ENCODE measurements around the gene ITGA2.

Gene ITGA2

DNA sequence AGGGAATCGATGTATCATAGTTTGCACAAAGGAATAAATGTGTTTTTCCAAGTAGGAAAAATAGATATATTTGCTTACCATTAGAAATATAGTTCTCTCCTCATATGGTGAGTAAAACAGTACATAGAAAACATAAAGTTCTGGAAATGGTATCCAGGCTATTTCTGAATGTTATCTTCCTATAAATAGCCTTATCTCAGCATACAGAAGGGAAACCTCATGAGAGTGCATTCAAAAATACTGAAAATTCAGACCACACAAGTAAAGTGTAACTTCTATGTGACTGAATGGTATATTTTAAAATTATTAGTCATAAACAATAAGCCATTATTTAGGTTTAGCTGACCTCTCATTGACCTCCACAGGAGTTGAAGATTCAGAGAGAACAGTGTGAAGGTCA lies 76.9 kb downstream of the ITGA2 start:
- DNase-seq, result no peak

DNA sequence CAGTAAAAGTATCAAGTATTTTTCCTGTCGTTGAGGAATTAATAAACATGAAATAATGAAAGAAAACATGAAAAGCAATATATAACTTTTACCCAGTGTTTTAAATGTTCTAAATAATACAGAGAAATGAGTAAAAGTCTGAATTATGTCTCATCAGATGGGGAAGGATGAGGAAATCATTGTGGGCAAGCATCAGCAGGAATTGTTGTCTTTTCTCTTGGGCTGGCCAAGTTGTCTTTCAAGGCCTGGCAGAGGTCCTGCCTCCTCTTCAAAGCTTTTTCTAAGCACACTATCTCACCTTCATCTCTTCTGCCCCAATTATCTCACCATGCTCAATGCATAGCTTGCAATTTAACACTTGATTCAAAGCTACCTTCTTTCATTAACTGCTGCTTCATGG lies 78.5 kb downstream of the ITGA2 start:
- no peak for DNase-seq

DNA sequence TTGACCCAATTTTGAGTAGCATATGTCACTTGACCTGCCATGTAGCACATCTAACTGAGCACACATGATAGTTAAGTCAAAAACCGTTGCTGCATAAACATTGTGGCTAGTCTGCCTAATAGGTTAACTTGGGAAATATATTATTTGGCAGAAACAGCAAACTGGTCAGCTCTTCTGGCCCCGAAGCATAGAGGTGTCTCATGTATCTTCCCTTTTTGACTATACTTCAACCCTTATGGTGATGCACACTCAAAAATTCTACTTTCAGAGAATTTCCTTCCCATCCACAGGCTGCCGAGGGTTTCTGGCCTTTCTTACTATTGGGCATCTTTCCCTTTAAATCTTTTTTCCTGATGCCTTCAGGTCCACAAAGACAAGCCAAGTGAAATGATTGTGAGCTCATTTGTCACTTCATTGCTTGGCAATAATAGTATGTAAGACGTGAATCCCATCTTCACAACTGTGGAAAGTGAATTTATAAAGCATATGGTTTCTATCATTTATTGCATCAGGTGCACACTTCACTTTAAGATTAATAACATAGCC lies 79.2 kb downstream of the ITGA2 start:
- DNase-seq, result no peak

DNA sequence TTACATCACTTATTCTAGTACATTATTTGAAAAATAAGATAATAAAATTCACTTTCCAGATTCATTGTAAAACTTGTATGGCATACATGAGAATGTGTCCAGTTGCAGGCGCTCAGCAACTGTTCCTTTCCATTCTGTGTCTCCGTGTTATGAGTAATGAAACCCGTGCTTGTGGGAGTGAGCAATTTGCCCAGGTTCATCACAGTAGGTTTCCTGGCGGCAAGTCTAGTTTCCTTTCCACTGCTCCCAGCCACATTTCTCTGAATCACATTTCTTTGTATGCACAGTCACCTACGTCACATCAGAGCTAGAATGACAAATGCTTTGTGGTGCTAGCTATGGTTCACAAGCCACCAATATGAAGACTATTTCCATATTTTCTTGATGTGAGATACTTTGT lies 80.5 kb downstream of the ITGA2 start:
- no peak for DNase-seq

DNA sequence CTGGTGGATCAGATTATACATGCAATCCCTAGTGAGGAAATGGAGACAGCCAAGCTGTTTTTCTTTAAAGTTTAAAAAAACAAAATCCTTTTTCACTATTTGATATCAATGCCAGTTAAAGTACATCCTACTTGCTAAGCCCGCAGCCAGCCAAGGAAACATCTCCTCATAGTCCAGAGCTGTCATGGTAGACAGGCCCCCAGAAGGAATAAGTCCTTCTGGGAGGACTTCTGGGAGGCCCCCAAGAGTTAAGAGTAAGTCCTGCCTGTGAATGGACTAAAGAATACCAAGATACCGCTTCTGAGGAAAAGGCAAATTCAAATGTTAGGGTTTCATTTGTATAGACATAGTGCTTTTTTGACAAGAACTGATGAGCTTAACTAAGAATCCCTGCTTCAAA lies 82.1 kb downstream of the ITGA2 start:
- DNase-seq, result no peak

DNA sequence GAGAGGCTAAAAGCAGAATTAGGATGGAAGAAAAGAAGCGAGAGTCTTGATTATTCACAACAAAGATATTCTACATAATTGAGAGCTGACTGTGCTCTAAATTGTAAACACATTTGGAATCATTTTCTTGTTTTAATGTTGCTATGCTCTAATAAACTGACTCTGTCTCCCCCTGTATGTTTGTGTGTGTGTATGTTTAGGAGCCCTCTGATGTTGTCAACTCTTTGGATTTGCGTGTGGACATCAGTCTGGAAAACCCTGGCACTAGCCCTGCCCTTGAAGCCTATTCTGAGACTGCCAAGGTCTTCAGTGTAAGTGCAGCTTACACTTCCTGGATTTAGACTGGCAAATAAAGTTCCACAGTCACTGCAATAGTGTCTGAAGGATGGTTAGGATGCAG lies 82.6 kb downstream of the ITGA2 start:
- DNase-seq, result no peak

DNA sequence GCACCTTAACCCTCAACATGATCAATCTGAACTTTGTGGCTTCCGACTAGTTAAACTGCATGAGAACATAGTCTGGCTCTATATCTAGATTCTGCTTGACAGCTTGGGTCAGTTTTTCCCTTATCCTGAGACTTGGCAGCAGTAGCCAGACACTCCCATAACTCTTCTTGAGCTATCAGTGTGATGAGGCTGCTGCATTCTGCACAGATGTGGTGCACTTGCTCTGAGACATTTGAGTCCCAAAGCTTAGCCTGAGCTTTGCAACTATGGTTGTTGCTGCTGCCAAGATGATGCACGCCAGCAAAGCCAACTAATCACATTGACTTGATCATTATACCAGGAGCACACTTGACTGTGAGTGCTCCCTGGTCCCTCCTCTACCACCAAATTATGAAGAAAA lies 84.2 kb downstream of the ITGA2 start:
- no peak for DNase-seq

DNA sequence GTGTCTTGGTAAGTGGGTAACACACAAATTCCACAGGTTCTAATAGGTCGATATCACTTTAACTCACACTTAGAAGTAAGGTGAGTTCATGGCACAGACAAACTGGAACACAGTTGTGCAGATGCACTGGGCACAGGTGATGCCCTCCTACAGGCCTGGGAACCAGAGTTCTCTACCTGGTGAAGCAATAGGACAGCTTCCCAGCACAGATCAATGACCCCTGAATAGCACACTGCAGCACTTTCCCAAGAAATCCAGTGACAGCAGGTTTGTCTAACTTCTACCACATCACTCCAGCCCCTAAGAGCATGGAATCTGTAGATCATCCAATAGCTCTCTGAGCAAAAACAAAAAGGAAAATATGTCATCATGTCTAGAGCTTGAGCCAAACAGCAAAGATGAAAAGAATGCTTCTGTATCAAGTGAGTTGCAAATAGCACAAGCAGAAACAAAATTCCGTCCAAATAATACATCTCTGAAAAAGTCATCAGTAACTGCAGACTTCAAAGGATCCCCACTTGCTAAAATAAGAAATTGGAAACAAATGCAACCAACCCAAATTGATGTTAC lies 86.9 kb downstream of the ITGA2 start:
- DNase-seq, result no peak

DNA sequence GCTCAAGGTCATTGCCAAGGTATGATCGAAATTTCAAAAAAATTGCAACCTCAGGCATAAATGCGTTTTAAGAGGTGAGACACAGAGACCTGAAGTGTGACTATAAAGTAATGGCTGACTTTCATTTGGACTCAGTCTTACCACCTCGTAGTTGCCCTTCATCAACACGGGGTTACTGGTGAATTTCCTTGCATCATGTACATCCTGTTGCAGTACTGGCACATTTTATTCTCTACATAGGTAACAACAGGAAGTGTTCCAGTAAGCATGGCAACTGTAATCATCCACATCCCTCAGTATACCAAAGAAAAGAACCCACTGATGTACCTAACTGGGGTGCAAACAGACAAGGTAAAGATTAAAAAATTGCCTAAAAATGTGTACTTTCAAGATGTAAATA lies 91.1 kb downstream of the ITGA2 start:
- DNase-seq, result no peak

DNA sequence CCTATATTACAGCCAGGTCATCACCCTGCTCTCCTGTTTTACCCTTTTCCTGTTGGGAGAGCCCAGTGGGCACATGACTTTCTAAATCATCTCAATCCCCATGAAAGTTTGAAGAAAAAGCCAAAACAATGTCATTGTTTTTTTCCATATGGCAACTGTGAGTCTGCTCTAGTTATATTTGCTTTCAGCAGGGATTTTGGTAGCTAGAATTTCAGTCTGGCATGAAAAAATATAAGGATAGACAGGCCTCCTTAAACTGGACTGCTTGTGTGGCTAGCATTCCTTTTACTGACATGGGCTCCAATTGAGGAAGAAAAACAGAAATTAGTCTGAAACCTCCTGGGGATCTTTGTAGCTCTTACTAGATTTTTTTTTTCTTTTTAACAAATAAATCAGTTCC lies 94.8 kb downstream of the ITGA2 start:
- DNase-seq, result no peak

DNA sequence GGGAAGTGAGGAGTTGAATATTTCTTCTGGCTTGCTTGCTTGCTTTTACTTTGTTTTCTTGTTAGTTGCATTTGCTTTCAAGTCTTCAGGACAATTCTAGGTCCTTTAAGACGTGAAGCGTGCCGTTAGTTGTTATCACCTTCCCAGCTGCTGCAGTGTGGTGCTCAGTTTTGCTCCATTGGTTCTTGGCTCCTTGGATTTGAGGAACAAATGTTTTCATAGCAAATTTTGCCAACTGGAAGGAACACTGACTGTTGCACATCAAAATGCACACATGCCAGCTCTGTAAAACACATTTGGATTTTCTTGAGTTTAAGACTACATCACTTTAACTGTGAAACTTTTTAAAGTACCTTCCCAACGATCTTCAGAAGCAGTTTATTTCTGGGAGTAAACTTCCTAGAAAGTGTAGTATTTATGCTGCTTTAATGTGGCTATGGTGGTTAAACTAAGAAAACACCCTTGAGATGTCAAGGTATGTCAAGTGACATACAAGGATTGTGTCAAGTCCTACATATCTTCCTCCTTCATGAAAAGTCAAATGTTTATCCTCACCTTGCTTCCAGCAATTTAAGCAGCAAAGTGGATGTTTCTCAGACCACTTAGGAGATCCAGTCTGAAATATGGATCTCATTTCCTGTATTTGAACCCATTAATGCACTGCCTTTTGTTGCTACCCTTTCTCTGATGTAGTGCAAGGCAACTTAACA lies 95.5 kb downstream of the ITGA2 start:
- DNase-seq, result no peak

DNA sequence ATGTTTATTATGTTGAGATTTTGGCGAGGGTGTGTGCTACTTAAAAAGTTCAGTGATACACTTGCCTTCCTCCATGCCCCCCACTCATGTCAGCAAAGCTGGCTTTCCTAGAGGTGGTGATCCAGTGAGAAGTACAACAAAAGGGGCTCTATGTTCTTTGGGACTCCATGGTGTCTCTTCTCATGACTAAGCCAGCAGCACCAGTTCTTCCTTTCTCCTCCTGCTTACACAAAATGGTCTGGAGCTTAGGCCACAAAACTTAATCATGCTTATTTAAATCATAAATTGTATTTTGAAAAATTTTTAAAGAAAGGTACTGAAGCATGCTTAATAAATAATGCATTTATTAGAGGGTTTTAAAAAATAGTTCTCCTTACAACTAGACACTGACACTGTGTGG lies 98.0 kb downstream of the ITGA2 start:
- no peak for DNase-seq

DNA sequence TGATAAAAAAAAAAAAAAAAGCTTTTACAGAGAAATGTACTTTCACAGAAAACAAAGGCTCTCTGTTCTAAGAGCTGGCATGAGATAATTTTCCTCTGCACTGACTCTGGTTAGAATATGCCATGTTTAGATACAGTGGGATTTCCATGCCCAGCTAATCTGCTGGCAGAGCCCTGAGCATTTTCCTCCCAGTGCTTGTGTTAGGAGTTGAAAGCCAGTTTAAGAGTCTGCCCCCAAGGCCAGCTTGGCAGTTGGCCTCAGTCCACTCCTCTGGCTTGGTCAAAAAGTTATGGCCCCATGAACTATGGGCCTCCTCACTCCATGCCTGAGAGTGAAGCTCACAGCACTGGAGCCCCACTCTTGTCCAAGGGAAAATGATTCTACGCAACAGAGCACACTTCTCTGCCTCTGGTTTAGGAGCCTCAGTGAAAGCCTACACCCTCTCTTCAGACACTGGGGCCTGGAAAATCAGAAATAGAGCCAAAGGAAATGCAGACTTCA lies 98.5 kb downstream of the ITGA2 start:
- no peak for DNase-seq

DNA sequence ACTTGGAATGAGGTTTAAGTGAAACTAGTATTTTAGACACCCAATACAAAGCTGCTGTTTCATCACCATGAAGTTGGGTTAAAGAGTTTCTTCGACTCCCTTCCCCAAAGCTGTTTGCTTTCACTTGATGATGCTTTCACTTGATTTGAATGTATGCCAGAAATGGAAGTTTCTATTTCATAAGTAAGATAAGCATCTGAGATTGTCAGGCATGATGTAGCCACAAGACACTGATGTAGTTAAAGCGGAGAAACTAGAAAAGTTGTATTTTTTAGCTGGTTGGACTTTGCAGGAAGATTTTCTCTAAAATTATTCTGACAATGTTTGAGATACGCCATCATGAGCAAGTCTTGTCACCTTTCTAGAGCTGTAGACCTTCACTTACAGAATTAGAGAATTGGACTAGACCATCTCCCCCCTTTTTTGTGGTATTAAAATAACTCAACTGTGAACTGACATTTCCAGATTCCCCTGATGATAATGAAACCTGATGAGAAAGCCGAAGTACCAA lies 100.4 kb downstream of the ITGA2 start:
- no peak for DNase-seq

DNA sequence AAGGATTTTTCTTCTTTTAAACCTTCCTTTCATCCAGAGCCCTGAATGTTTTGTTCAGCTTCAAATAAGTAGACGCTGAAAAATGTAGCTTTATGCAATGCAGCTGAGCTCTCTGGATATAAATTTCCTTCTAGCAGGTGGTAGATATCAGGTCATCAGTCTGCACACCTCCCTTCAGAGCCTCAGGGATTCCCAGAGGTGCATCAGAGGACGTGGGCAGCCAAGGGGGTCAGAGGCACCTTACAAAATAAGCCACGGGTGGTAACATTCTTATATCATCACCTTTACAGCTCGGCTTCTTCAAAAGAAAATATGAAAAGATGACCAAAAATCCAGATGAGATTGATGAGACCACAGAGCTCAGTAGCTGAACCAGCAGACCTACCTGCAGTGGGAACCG lies 101.1 kb downstream of the ITGA2 start:
- no peak for DNase-seq

DNA sequence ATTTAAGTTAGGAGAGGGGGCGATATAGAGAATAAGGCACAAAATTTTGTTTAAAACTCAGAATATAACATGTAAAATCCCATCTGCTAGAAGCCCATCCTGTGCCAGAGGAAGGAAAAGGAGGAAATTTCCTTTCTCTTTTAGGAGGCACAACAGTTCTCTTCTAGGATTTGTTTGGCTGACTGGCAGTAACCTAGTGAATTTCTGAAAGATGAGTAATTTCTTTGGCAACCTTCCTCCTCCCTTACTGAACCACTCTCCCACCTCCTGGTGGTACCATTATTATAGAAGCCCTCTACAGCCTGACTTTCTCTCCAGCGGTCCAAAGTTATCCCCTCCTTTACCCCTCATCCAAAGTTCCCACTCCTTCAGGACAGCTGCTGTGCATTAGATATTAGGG lies 102.1 kb downstream of the ITGA2 start:
- no peak for DNase-seq

DNA sequence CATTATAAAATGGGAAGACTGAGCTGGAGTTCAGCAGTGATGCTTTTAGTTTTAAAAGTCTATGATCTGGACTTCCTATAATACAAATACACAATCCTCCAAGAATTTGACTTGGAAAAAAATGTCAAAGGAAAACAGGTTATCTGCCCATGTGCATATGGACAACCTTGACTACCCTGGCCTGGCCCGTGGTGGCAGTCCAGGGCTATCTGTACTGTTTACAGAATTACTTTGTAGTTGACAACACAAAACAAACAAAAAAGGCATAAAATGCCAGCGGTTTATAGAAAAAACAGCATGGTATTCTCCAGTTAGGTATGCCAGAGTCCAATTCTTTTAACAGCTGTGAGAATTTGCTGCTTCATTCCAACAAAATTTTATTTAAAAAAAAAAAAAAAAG lies 103.1 kb downstream of the ITGA2 start:
- no peak for DNase-seq

DNA sequence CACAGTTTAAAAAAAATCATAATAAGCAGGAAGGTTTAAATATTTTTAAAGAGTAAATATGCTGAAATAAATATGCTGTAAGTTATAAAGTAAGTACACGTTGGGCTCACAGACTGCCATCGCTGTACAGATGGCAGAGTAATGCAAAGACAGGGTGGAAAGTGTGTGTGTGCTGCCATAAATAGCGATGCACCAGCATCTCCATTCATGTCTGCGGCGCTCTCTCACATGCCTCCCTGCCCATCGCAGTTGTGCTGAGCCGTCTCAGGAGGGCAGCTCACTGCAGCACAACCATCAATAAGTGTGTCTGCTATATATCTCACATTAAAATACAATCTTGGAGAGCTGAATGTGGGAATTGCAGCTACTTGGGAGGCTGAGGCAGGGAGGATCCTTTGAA lies 106.1 kb downstream of the ITGA2 start:
- DNase-seq, result no peak

DNA sequence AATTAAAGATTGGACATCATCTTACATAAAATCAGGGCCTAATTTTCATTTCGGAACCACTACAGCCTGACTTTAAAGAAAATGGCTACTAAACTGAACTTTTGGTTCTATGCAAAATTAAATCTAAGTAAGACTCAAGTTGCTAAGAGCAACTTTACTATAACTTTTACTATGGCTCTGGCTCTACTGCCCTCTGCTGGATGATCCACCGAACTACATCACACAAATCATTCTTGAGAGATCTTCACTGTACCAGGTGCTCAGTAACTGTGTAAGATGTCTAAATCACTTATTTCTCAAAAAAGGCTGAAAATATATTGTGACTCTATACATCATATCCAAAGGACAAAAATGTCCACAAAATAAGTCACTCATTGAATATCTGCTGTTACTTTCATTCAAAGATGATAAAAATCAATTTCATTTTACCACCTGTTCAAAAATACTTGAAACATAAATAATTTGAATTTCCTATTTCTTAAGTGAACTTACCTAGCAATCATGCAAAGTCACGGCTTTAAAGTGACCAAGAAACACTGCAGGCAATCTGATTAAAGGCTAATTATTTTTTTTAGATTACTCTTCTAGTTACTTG lies 106.9 kb downstream of the ITGA2 start:
- DNase-seq, result peak; percentile 84

DNA sequence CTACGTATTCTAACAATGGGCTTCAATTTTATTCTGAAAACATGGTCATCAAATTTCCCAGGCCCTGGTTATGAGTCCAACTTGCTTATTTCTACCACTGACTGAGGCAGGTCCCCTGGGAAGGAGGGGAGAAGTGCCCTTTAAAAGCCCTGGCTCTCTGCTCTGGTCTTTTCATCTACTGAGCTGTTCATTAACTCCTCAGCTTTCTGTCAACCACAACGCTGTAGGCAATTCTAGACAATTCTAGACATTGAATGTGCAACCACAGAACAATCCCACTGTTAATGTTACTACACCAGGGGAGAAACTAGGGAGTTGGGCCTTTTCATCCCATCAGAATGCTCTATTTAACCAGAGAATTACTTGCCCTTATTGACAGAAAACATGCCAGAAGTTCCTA lies 110.4 kb downstream of the ITGA2 start:
- no peak for DNase-seq

DNA sequence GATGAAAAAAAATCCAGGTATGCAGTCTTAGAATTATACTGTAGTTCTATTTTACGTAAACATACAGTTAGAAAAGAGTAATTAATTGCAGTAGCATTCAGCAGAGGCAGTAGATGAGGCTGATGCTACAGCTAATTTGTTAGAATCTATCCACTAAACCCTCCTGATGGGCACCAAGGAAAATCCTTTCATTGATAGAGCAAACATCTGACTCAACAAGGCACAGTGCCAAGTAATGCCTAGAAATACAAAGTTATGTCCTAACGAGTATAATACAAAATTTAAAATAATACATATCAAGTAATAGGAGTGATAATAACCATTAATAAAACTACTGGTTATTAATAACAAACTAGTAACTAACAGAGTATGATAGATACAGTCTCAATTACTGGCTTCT lies 111.5 kb downstream of the ITGA2 start:
- DNase-seq, result no peak

DNA sequence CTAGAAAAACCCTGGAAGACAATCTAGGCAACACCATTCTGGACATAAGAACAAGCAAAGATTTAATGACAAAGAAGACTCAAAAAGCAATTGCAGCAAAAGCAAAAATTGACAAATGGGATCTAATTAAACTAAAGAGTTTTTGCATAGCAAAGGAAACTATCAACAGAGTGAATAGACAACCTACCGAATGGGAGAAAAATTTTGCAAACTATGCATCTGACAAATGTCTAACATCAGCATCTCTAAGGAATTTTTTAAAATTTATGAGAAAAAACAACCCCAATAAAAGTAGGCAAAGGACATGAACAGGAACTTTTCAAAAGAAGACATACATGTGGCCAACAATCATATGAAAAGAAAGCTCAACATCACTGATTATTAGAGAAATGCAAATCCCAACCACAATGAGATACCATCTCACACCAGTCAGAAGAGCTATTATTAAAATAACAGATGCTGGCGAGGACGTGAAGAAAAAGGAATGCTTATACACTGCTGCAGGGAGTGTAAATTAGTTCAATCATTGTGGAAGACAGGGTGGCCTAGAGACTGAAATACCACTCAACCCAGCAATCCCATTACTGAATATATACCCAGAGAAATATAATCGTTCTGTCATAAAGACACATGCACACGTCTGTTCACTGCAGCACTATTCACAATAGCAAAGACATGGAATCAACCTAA lies 116.6 kb downstream of the ITGA2 start:
- no peak for DNase-seq

DNA sequence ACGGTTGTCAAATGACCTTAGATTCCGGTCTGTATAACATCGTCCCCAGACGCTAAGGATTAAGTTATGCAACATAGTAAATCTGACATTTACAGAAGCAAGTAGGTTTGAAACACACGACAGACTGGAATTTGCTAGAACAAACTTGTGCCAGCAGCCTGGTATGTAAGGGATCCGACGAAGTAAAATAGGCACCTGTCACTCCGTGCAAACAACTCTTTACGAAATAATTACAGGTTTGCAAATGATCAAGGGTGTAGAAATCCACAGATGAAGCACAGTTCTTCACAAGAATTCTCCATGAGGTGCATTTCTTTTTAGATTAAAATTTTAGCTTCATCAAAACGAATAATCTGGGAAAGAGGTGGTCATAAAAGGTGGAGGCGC lies 119.9 kb downstream of the ITGA2 start:
- DNase-seq, result peak; percentile 66

All from eye (tissue), 1 donor.